ENCODE measurements around the gene DOCK8.

The DOCK8 gene

GRCh38 chr9:295576-295975, 80.9 kb downstream of the DOCK8 start:
- intact Hi-C loops (cut with DNase I): no loop called here
- DNase-seq: no peak

- DNase-seq: no peak
- intact Hi-C loops (cut with DNase I): no loop called here
These were observed 81.7 kb downstream of the DOCK8 start for GRCh38 chr9:296411-296810.

GRCh38 chr9:297104-297972, 82.7 kb downstream of the DOCK8 start:
- intact Hi-C loops (cut with DNase I): no loop called here
- DNase-seq: peak in 27 of 42 donors; percentile 4 to 58 (median 20)

- no peak for DNase-seq
- intact Hi-C loops (cut with DNase I): no loop called here
These were observed 88.8 kb downstream of the DOCK8 start for GRCh38 chr9:303502-303901.

- DNase-seq: no peak
- intact Hi-C loops (cut with DNase I): no loop called here
These were observed 89.4 kb downstream of the DOCK8 start for GRCh38 chr9:304106-304505.

- intact Hi-C loops (cut with DNase I): no loop called here
- no peak for DNase-seq
These were observed 90.0 kb downstream of the DOCK8 start for GRCh38 chr9:304519-305185.

- DNase-seq: peak in 1 of 42 donors; percentile 3
- intact Hi-C loops (cut with DNase I): no loop called here
These were observed 92.2 kb downstream of the DOCK8 start for GRCh38 chr9:306907-307306.

GRCh38 chr9:311841-312240, 97.2 kb downstream of the DOCK8 start:
- no peak for DNase-seq
- intact Hi-C loops (cut with DNase I): no loop called here

- intact Hi-C loops (cut with DNase I): no loop called here
- no peak for DNase-seq
These were observed 98.1 kb downstream of the DOCK8 start for GRCh38 chr9:312596-313320.

GRCh38 chr9:316382-316965, 101.8 kb downstream of the DOCK8 start:
- intact Hi-C loops (cut with DNase I): no loop called here
- DNase-seq: no peak

- intact Hi-C loops (cut with DNase I): no loop called here
- DNase-seq: no peak
These were observed 104.0 kb downstream of the DOCK8 start for GRCh38 chr9:318646-319045.

GRCh38 chr9:324971-325370, 110.3 kb downstream of the DOCK8 start:
- DNase-seq: no peak
- intact Hi-C loops (cut with DNase I): no loop called here

GRCh38 chr9:326667-327066, 112.0 kb downstream of the DOCK8 start:
- DNase-seq: no peak
- intact Hi-C loops (cut with DNase I): no loop called here

- intact Hi-C loops (cut with DNase I): no loop called here
- DNase-seq: no peak
These were observed 113.8 kb downstream of the DOCK8 start for GRCh38 chr9:328453-328852.

- DNase-seq: no peak
- intact Hi-C loops (cut with DNase I): no loop called here
These were observed 116.5 kb downstream of the DOCK8 start for GRCh38 chr9:331197-331596.

GRCh38 chr9:335373-335772, 120.7 kb downstream of the DOCK8 start:
- intact Hi-C loops (cut with DNase I): no loop called here
- DNase-seq: no peak

GRCh38 chr9:336039-336438, 121.4 kb downstream of the DOCK8 start:
- intact Hi-C loops (cut with DNase I): no loop called here
- DNase-seq: no peak

GRCh38 chr9:338602-339001, 123.9 kb downstream of the DOCK8 start:
- intact Hi-C loops (cut with DNase I): no loop called here
- DNase-seq: no peak

GRCh38 chr9:341634-342421, 127.2 kb downstream of the DOCK8 start:
- DNase-seq: no peak
- intact Hi-C loops (cut with DNase I): no loop called here

Measured in head of caudate nucleus (tissue), 42 donors.